Purkinje cell (primary cell): ENCODE data around the gene HTR3E. TPM values are rescaled to one million over a fixed set of nuclear protein-coding genes. Genes with fewer than 3 reads are reported as not detected.

Source experiments
- polyA plus RNA-seq: library from polyadenylated mRNA; unstranded; fragments of >200 nt; fragmentation: Nextera tagmentation; gene quantifications from 2 replicates; pipeline ENCODE4 v1.2.1, GENCODE V29; 2014

The HTR3E gene, protein sequence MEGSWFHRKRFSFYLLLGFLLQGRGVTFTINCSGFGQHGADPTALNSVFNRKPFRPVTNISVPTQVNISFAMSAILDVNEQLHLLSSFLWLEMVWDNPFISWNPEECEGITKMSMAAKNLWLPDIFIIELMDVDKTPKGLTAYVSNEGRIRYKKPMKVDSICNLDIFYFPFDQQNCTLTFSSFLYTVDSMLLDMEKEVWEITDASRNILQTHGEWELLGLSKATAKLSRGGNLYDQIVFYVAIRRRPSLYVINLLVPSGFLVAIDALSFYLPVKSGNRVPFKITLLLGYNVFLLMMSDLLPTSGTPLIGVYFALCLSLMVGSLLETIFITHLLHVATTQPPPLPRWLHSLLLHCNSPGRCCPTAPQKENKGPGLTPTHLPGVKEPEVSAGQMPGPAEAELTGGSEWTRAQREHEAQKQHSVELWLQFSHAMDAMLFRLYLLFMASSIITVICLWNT
- polyA plus RNA-seq = not detected in 2 replicates

DNA sequence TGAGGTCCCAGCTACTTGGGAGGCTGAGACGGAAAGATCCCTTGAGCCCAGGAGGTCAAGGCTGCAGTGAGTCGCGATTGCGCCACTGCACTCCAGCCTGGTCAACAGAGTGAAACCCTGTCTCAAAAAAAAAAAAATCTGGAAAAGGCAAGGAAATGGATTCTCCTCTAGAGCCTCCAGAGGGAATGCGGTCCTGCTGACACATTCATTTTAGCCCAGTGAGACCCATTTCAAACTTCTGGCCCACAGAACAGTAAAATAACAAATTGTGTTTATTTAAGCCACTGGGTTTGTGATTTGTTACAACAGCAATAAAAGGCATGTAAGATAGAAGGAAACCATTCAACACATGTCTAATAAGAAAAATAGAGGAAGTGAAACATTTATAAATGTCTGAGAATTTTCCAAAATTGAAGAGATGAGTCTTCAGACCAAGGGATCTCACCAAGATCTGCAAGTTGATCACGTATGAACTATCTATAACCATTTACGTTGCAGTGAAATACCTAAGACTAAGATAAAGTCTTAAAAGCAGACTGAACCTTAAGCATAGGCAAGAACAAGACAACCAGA is at the start of gene HTR3E:
Gene HTR3E (plus strand): TSS at position 254 of the 573 bp plus-strand sequence. CDS start 466 bp downstream, outside the sequence.

DNA sequence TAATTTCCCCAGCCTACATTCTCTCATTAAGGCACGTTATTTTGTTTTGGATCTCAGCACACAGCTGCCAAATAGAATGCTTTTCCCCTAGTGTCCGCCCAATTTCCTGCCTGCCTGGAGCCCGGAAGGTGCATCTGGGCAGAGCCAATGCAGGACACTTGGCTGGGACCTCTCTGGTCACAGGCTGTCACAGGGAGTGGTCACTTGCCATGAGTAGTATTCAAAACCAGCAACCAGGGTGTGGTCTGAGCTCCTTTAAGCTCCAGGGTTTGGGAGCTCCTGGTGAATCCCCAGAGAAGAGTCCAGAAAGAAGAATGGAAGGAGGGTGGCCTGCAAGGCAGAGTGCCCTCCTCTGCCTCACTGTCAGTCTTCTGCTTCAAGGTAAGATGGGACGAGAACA is 44.1 kb upstream of the HTR3E start, which contains the start of gene HTR3C:
Gene HTR3C (plus strand): TSS at position 281 of the 400 bp plus-strand sequence. CDS start 34 bp downstream, at position 315.

DNA sequence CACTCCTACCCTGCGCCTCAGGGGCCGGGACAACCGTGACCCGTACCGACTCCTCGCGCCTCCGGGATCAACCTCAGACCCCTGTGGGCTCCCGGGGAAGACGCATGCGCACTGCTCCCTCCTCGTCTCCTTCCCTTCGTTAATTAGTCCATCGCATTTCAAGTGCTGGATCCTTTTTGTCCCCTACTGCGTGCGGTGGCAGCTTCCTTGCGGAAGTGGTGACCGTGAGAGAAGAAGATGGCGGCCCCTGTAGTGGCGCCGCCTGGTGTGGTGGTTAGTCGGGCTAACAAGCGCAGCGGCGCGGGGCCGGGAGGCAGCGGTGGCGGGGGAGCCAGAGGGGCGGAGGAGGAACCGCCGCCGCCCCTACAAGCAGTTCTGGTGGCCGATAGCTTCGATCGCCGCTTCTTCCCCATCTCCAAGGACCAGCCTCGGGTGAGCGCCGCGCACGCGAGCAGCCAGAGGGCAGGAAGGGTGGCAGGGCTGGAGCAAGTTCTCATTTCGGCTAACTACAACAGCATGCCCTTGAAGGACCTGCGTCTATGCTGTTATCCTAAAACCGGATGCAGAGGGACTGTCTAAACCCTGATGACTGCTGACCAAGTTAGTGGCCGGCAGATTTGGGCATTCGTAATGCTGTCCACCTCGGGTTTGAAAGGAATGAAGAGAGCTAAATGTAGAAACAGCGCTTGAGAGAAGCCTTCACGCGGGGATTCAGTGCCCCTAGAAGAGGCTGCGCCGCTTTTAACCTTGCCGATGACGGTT is 38.5 kb downstream of the HTR3E start, which contains the start of gene EIF2B5:
Gene EIF2B5 (plus strand): TSS at position 210 of the 762 bp plus-strand sequence. CDS start 28 bp downstream, at position 238.

DNA sequence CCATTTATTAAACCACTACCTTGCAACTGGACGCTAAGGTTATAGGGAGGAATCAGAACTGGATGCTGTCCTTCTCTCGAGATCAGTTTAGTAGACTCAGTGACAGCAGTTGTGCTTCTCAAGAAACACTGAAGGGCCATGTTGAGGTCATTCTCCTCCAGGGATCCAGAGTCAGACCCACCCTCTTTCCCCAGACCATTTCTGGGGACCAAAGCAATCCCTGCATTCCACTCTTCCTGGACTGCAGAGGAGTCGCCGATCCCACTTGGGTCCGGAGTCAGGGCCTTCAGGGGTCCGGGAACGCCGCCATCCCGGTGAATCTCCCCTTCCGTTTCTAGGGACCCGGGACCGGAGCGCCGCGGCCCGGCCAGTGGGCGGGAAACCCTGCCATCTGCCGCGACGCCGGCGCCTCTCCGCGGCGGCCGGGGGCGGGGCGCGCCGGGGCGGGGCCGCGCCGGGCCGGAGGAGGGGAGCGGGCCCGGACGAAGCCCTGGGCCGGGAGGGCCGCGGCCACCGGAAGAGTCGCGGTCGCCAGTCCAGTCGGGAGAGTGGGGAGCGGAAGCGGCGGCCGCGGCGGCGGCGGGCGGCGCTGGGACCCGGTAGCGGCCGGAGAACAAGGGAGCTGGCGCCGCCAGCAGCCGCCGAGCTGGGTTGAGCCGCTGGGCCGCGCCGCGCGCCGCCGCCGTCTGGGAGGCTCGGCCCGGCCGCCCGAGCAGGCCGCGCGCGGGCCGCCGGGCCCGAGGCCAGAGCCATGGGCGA is 58.2 kb downstream of the HTR3E start, which contains the start of gene DVL3:
Gene DVL3 (plus strand): TSS at position 493 of the 759 bp plus-strand sequence. CDS start 259 bp downstream, at position 752.

Other genes with a start within 250 kb of the HTR3E start
- gene PARL, start 212.2 kb upstream of the HTR3E start, polyA plus RNA-seq = 42.5 and 47.4 TPM in 2 replicates
- 22.7 and 35.8 TPM in 2 replicates for gene ABCC5, start 79.2 kb upstream of the HTR3E start, polyA plus RNA-seq
- not detected in 2 replicates for gene HTR3D, start 65.3 kb upstream of the HTR3E start, polyA plus RNA-seq
- not detected in 2 replicates for gene HTR3C, start 44.0 kb upstream of the HTR3E start, polyA plus RNA-seq
- gene EIF2B5, start 38.3 kb downstream of the HTR3E start, polyA plus RNA-seq = 18.7 and 30.0 TPM in 2 replicates
- gene DVL3, start 58.3 kb downstream of the HTR3E start, polyA plus RNA-seq = 2.8 and 3.7 TPM in 2 replicates
- 245 and 317 TPM in 2 replicates for gene AP2M1, start 77.8 kb downstream of the HTR3E start, polyA plus RNA-seq
- gene ABCF3, start 89.1 kb downstream of the HTR3E start, polyA plus RNA-seq = 36.2 and 42.7 TPM in 2 replicates
- 0.89 and 2.1 TPM in 2 replicates for gene VWA5B2, start 132.5 kb downstream of the HTR3E start, polyA plus RNA-seq
- gene ALG3, start 151.9 kb downstream of the HTR3E start, polyA plus RNA-seq = 19.4 and 34.3 TPM in 2 replicates
- gene EEF1AKMT4, start 152.6 kb downstream of the HTR3E start, polyA plus RNA-seq = 2.5 and 3.6 TPM in 2 replicates
- gene CAMK2N2, start 164.5 kb downstream of the HTR3E start, polyA plus RNA-seq = 27.7 and 48.7 TPM in 2 replicates
- 1.2 and 3.1 TPM in 2 replicates for gene ECE2, start 179.0 kb downstream of the HTR3E start, polyA plus RNA-seq
- 83.9 and 152 TPM in 2 replicates for gene PSMD2, start 202.2 kb downstream of the HTR3E start, polyA plus RNA-seq
- gene EIF4G1, start 217.5 kb downstream of the HTR3E start, polyA plus RNA-seq = 47.4 and 73.4 TPM in 2 replicates
- gene FAM131A, start 240.5 kb downstream of the HTR3E start, polyA plus RNA-seq = 3.1 and 10.4 TPM in 2 replicates